ENCODE measurements around the gene CYTH3. TPM values are rescaled to one million over a fixed set of nuclear protein-coding genes. Genes with fewer than 3 reads are reported as not detected.

The CYTH3 gene
- total and polyA plus RNA-seq, 2 of the 4 experiments (the other 2 are of a cell fraction): 14.2 to 34.8 TPM

GRCh38 chr7:6149996-6150395 is 122.4 kb downstream of the CYTH3 start:
- Histone ChIP-seq H3K4ac (ENCODE audit: low read depth, low read length) (no peak overlapping the region), H3K79me1 (ENCODE audit: low read depth in 1 of 2, low read length in 2 of 2) (peaks cover 3 to 4% of the 10 kb centered on the region in 2 experiments; a peak in 2 of 4 replicates), H2BK15ac (ENCODE audit: low read depth, low read length) (no peak overlapping the region), H3K23ac (ENCODE audit: low read depth, low read length) (no peak overlapping the region), H2AK5ac (ENCODE audit: low read depth, low read length) (no peak overlapping the region), H2AK9ac (replicated peaks; ENCODE audit: low read depth, low read length, poor library complexity) (no peak overlapping the region), H3K4me2 (ENCODE audit: low read depth, low read length) (no peak overlapping the region), H4K5ac (ENCODE audit: low read depth, low read length) (no peak overlapping the region), H3K4me3 (ENCODE audit: insufficient read depth, low read depth, low read length) (no peak overlapping the region), H3K27ac (ENCODE audit: insufficient read depth, low read length) (no peak overlapping the region), H3K9ac (ENCODE audit: low read depth, low read length) (no peak overlapping the region), H3K4me1 (ENCODE audit: control insufficient read depth, insufficient read depth, low read length) (no peaks in the 10 kb centered on the region), H3K18ac (ENCODE audit: low read depth, low read length) (no peak overlapping the region), H2BK120ac (ENCODE audit: low read depth, low read length) (no peak overlapping the region), H2AFZ (replicated peaks; ENCODE audit: low read length, poor library complexity) (no peak overlapping the region), H4K91ac (ENCODE audit: insufficient read depth, low read depth, low read length) (no peak overlapping the region), H2BK5ac (ENCODE audit: low read depth, low read length, poor library complexity, severe bottlenecking) (no peak overlapping the region), H3K36me3 (ENCODE audit: control insufficient read depth, insufficient read depth, low read length) (peaks cover 80% of the 10 kb centered on the region), H3K56ac (ENCODE audit: extremely low read depth, insufficient read depth, low read length) (no peak overlapping the region), H4K20me1 (ENCODE audit: insufficient read depth, low read length) (no peaks in the 10 kb centered on the region), H3K14ac (replicated peaks; ENCODE audit: low read depth, low read length) (no peak overlapping the region), H3K9me1 (ENCODE audit: insufficient read depth, low read length) (no peaks in the 10 kb centered on the region), H3K9me3 (ENCODE audit: control insufficient read depth, insufficient read depth, low read length) (no peaks in the 10 kb centered on the region), H4K8ac (ENCODE audit: low read depth in 2 of 2, low read length in 2 of 2) (no peak overlapping the region), H2BK20ac (ENCODE audit: low read depth, low read length) (no peak overlapping the region), H3K27me3 (ENCODE audit: control insufficient read depth, insufficient read depth, low read length) (no peaks in the 10 kb centered on the region)
- DNase-seq (no peak), ATAC-seq (ENCODE audit: low read depth) (no peak)
- BruUV-seq (replicated peaks): no TSS peak
- dilution Hi-C loops (cut with HindIII; ENCODE audit: low sequenced_read_pairs, unreplicated experiment): no loop called here
- CTCF ChIA-PET: no interaction called here
- in situ Hi-C loops (cut with MboI; ENCODE audit: low sequenced_read_pairs): no loop called here
- intact Hi-C loops (cut with micrococcal nuclease): loop anchor here (10.0 kb wide), 1 partner anchor 285 kb away; no protein-coding TSS in a partner anchor
- WGBS, 2 experiments (ENCODE audit: extremely low coverage in 2 of 2, insufficient read length in 1 of 2): 88% methylated on average over 12 of the region's 19 CpGs; no CpG with 5 or more reads in 1 of the 2 experiments
- TF ChIP-seq POLR2A (IDR thresholded peaks at IDR 0.05; ENCODE audit: low read depth, low read length) (no peak), CTCF (conservative IDR thresholded peaks at IDR 0.05; ENCODE audit: low read depth, low read length) (no peak), MAFK (IDR thresholded peaks at IDR 0.05; ENCODE audit: low read depth, low read length) (no peak), ELK1 (IDR thresholded peaks at IDR 0.05; ENCODE audit: borderline replicate concordance, low read depth, low read length) (no peak), MXI1 (IDR thresholded peaks at IDR 0.05; ENCODE audit: borderline replicate concordance, low read depth, low read length) (no peak), CHD1 (IDR thresholded peaks at IDR 0.05; ENCODE audit: low read depth, low read length) (no peak), RCOR1 (IDR thresholded peaks at IDR 0.05; ENCODE audit: insufficient replicate concordance, low read length) (no peak), FOS (IDR thresholded peaks at IDR 0.05; ENCODE audit: low read depth, low read length) (no peak), MAZ (IDR thresholded peaks at IDR 0.05; ENCODE audit: borderline replicate concordance, low read depth, low read length) (no peak), RFX5 (IDR thresholded peaks at IDR 0.05; ENCODE audit: low read depth, low read length) (no peak), CEBPB (IDR thresholded peaks at IDR 0.05; ENCODE audit: low read depth, low read length) (no peak), USF2 (IDR thresholded peaks at IDR 0.05; ENCODE audit: low read depth, low read length) (no peak), SMC3 (IDR thresholded peaks at IDR 0.05; ENCODE audit: low read depth, low read length) (no peak), BHLHE40 (IDR thresholded peaks at IDR 0.05; ENCODE audit: low read depth, low read length) (no peak), RAD21 (IDR thresholded peaks at IDR 0.05; ENCODE audit: low read length) (no peak)
- POLR2A ChIA-PET (ENCODE audit: unreplicated experiment): no interaction called here
